HEK293 (cell line): ENCODE measurements around the gene PRPF4.
A peak's percentile ranks its signal among the peaks of the same experiment; 100 is the strongest.

Experiments
- CTCF ChIA-PET: fragments of 350-600 bp; formaldehyde crosslinking; extraction: SDS; loops from one replicate; lab custom pipeline; 2021; ENCODE audit warnings: antibody characterized with exemption; lab: Yijun Ruan, JAX
- POLR2A ChIA-PET: fragments of 300-600 bp; formaldehyde crosslinking; extraction: SDS; loops from one replicate; lab custom pipeline; 2020; ENCODE audit warnings: antibody characterized with exemption, inconsistent platforms; lab: Yijun Ruan, JAX
- H3K27ac ChIP-seq: fragments of 200-500 bp; sonication (Bioruptor generic); 2 replicates; pipeline ENCODE4 v1.5.1; 2014; ENCODE audit warnings: low read depth, low read length, control low read depth, inconsistent platforms; ENCODE audit errors: extremely low read depth
- H3K36me3 ChIP-seq, 2 experiments: fragments of 200-500 bp in 1 of 2; sonication (Bioruptor generic) in 1 of 2; 1 replicate in 1 of 2; 2 replicates in 1 of 2; pipeline ENCODE4 v1.5.1; 2014 to 2017; ENCODE audit warnings: inconsistent platforms in 2 of 2, low read length in 2 of 2; ENCODE audit not compliant: control insufficient read depth in 2 of 2, insufficient read depth in 1 of 2
- H3K4me1 ChIP-seq: fragments of 200-500 bp; sonication (Bioruptor generic); 2 replicates; pipeline ENCODE4 v1.5.1; 2014; ENCODE audit warnings: mild to moderate bottlenecking, low read length, inconsistent platforms; ENCODE audit not compliant: control insufficient read depth, insufficient read depth
- H3K4me3 ChIP-seq: 2 replicates; pipeline ENCODE4 v1.5.1; 2011; ENCODE audit warnings: low read depth, mild to moderate bottlenecking, control low read depth, low read length, moderate library complexity
- H3K9me3 ChIP-seq: fragments of 200-500 bp; sonication (Bioruptor generic); 2 replicates; pipeline ENCODE4 v1.5.1; 2014; ENCODE audit warnings: low read depth, low read length, inconsistent platforms; ENCODE audit not compliant: control insufficient read depth, insufficient read depth
- ZNF138 ChIP-seq: fragments of 450-650 bp; formaldehyde crosslinking; IDR thresholded peaks from 2 replicates; pipeline ENCODE4 v1.5.1; 2016; ENCODE audit warnings: missing biosample characterization, missing genetic modification characterization, borderline replicate concordance
- ZNF335 ChIP-seq: fragments of 450-650 bp; formaldehyde crosslinking; conservative IDR thresholded peaks from 2 replicates; pipeline ENCODE4 v1.5.1; 2016; ENCODE audit warnings: missing biosample characterization, missing genetic modification characterization
- TF ChIP-seq, protein P1 (sequence below): fragments of 450-650 bp; formaldehyde crosslinking; IDR thresholded peaks from 2 replicates; pipeline ENCODE4 v1.5.1; 2017; ENCODE audit warnings: missing biosample characterization, missing genetic modification characterization
- TF ChIP-seq, protein P2 (sequence below): fragments of 450-650 bp; formaldehyde crosslinking; IDR thresholded peaks from 2 replicates; pipeline ENCODE4; 2016; ENCODE audit warnings: missing biosample characterization, missing genetic modification characterization
- TF ChIP-seq, protein P3 (sequence below): fragments of 450-650 bp; formaldehyde crosslinking; IDR thresholded peaks from 2 replicates; pipeline ENCODE4 v1.5.1; 2016; ENCODE audit warnings: missing biosample characterization, missing genetic modification characterization

Gene PRPF4

DNA sequence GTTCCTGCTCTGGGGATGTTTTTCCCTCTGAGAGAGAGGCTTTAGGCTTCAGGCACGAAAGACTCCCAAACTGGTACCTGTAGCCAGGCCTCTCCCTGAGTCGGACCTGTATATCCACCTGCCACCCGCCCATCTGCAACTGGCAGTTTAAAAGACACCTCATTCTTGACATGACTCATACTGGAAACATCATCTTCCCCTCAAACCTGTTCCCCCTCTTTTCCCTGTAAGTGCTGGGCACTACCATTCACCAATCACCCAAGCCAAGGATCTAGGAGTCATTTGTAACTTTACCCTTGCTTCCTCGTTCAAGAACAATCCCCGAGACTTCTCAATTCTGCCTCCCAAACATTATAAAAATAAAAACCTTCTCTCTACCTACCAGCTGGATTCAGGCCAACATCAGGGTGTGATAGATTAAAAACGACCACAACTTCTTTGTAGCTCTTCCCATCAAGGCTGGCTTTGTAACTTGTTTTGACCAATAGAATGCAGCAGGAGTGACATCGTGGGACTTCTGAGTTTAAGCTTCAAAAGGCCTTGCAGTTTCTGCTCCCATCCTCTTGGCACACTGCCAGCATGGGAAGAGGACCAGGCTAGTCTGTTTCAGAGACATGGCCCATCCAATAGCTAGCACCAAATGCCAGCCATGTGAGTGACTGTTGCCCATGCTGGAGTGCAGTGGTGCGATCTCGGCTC lies 66.4 kb downstream of the PRPF4 start:
- ChIA-PET CTCF (interaction anchor here (0.7 kb wide), 1 partner anchor 61 kb away, joined by 3 read pairs; no protein-coding TSS in a partner anchor), POLR2A (interaction anchor here (1.0 to 2.8 kb wide), 3 partner anchors 9 to 68 kb away, joined by 3 to 20 read pairs (median 10); partner anchors contain the start of genes C9orf43 and POLE3)
- Histone ChIP-seq H3K9me3 (no peaks in the 10 kb centered on the region), H3K4me3 (no peak overlapping the region), H3K27ac (no peak overlapping the region), H3K36me3 (no peaks in the 10 kb centered on the region), H3K4me1 (0 out of 2 replicates have a peak, but pooled peaks cover 4% of the 10 kb centered on the region)
- TF ChIP-seq, protein P1, sequence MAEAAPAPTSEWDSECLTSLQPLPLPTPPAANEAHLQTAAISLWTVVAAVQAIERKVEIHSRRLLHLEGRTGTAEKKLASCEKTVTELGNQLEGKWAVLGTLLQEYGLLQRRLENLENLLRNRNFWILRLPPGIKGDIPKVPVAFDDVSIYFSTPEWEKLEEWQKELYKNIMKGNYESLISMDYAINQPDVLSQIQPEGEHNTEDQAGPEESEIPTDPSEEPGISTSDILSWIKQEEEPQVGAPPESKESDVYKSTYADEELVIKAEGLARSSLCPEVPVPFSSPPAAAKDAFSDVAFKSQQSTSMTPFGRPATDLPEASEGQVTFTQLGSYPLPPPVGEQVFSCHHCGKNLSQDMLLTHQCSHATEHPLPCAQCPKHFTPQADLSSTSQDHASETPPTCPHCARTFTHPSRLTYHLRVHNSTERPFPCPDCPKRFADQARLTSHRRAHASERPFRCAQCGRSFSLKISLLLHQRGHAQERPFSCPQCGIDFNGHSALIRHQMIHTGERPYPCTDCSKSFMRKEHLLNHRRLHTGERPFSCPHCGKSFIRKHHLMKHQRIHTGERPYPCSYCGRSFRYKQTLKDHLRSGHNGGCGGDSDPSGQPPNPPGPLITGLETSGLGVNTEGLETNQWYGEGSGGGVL (tag by site-specific recombination) = 0 out of 2 replicates have a peak, but pooled peaks have one; percentile 62
- TF ChIP-seq, protein P2, sequence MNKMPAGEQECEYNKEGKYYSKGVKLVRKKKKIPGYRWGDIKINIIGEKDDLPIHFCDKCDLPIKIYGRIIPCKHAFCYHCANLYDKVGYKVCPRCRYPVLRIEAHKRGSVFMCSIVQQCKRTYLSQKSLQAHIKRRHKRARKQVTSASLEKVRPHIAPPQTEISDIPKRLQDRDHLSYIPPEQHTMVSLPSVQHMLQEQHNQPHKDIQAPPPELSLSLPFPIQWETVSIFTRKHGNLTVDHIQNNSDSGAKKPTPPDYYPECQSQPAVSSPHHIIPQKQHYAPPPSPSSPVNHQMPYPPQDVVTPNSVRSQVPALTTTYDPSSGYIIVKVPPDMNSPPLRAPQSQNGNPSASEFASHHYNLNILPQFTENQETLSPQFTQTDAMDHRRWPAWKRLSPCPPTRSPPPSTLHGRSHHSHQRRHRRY (tag by site-specific recombination) = no peak
- TF ChIP-seq ZNF138 (tag by site-specific recombination) (no peak), ZNF335 (tag by site-specific recombination) (peak; percentile 78)
- TF ChIP-seq, protein P3, sequence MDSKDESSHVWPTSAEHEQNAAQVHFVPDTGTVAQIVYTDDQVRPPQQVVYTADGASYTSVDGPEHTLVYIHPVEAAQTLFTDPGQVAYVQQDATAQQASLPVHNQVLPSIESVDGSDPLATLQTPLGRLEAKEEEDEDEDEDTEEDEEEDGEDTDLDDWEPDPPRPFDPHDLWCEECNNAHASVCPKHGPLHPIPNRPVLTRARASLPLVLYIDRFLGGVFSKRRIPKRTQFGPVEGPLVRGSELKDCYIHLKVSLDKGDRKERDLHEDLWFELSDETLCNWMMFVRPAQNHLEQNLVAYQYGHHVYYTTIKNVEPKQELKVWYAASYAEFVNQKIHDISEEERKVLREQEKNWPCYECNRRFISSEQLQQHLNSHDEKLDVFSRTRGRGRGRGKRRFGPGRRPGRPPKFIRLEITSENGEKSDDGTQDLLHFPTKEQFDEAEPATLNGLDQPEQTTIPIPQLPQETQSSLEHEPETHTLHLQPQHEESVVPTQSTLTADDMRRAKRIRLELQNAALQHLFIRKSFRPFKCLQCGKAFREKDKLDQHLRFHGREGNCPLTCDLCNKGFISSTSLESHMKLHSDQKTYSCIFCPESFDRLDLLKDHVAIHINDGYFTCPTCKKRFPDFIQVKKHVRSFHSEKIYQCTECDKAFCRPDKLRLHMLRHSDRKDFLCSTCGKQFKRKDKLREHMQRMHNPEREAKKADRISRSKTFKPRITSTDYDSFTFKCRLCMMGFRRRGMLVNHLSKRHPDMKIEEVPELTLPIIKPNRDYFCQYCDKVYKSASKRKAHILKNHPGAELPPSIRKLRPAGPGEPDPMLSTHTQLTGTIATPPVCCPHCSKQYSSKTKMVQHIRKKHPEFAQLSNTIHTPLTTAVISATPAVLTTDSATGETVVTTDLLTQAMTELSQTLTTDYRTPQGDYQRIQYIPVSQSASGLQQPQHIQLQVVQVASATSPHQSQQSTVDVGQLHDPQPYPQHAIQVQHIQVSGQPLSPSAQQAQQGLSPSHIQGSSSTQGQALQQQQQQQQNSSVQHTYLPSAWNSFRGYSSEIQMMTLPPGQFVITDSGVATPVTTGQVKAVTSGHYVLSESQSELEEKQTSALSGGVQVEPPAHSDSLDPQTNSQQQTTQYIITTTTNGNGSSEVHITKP = peak; percentile 90
